ENCODE results near the gene PAX2.

Gene PAX2

DNA sequence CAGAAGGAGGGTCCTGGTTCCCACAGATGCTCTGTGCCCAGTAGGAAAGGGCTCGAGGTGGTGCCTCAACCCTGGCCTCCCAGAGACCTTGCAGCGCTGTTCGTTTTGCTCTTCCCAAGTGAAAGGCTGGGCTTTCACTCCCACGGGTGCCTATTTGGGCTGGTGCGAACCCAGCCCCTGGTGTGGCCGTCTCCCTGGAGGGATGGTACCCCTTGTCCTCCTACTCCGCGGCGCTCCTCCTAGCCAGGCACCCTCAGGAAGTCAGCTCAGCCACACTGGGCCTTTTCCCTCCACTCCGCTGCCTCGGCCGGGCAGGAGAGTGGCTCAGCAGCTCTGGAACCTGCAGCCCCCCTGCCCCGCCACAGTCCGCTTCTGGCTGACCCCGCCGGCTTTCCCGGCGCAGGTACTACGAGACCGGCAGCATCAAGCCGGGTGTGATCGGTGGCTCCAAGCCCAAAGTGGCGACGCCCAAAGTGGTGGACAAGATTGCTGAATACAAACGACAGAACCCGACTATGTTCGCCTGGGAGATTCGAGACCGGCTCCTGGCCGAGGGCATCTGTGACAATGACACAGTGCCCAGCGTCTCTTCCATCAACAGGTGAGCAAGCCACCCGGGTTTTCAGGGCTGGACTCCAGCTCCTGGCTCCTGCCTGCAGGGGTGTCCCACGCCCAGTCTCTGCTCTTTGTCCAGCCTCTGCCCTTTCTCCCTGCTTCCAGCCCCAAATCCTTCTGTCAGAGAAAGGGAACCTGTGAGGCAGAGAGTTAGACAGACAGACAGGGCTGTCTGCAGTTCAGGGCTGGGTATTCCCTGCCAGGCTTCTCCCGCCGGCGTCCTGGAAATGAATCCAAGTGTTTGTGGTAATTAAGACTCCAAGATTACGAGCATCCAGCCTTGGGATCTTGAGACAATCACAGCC lies 5.2 kb downstream of the PAX2 start:
- DNase-seq, result no peak

DNA sequence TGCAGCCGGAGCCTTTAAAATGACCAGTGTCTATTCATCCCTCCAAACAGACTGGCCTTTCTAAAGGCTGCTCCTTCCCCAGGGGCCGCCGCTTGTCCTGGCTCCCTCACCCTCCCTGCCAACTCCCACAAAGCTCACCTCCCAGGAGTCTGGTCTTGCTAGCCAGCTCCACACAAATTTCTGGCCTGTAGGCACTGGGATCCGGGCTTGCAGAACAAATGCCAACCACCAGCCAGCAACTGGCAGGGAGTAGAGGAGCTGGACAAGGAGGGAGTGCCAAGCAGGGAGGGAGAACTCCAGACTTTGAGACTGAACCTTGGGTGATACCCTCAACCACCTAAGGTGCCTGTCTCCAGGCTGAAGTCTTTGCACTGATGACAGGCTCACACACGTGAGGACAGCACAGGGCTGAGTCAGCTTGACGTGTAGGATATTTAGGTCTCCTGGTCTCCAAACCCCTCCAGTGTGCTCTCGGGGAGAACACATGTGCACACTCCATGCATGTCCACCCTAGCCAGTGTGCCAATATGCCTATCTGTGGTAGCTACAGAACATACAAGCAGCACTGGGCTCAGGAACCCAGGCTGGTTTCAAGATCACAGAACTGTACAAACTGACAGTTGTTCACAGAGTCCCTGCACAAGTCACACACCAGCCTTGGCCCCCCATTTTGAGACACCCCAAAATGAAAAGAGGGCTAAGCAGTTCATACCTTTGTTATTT lies 6.0 kb downstream of the PAX2 start:
- DNase-seq, result peak in 1 of 51 donors; percentile 12

DNA sequence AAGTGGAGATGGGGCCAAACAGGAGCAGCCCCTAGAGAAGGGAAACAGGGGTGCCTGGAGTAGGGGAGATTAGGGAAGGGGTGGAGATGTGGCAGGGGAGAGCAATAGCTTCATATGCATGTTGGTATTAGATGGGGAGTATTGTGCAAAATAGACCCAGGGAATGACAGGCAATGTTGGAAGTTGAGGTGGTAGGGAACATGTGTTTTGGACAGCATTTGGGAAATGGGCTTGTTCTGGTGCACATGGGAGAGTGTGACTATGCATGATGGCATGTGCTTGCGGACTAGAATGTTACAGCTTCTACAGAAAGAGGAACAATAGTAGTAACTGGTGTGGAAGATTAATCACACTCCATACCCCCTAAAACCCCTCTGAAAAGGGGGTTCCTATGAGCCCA lies 10.4 kb downstream of the PAX2 start:
- no peak for DNase-seq

DNA sequence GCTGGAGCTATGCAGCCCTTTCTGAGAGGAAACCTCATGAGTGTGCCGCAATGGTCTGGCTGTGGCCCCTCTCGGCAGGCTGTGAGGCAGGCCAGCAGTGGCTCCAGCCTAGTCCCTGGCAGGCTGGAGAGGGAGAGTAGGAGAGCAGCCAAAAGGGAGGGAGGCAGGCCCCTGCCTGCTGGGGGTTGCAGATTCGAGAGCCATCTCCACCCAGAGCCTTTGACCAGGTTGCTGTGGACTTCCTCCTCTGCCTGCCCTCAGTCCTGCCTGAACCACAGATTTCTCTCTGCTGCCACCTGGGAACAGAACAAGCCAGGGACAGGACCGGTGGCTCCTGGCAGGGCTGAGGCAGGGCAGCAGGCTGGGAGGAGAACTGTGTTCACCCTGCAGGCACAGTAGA lies 13.9 kb downstream of the PAX2 start:
- no peak for DNase-seq

DNA sequence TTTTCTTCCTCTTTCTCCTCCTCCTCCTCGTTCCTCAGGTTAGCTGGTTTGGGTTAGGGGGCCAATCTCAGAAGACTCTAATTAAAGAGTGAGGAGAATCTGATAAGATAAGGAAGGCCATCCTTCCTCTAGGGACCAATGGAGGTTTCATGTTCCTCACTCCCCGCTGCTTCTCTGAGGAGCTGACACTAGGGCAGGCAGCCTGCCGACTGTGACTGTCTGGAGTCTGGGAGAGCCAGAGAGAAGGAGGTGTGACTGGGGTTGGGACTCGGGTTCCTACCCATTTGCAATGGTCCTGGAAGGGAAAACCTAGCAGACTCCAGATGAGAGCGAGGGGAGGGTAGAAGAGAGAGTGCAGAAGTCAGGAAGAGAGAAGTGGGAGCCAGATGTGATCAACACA lies 15.3 kb downstream of the PAX2 start:
- no peak for DNase-seq

DNA sequence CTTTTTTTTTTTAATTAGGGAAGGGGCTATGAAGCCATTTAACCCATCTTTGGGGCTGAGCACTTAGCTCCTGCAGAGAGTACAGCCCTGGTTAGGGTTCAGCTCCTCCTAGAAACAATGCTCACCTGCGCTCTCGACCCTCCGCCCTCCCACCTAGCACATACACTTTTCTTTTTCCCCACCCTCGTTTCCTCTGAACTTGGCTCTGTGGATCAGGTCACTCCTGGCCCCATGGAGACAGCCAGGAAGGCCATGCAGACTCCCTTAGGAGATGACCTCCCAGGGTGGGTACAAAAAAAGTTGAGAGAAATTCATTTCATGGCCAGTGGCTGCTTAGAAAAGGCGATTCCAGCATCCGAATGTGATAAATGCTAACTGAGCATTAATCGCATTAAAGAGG lies 15.8 kb downstream of the PAX2 start:
- no peak for DNase-seq

DNA sequence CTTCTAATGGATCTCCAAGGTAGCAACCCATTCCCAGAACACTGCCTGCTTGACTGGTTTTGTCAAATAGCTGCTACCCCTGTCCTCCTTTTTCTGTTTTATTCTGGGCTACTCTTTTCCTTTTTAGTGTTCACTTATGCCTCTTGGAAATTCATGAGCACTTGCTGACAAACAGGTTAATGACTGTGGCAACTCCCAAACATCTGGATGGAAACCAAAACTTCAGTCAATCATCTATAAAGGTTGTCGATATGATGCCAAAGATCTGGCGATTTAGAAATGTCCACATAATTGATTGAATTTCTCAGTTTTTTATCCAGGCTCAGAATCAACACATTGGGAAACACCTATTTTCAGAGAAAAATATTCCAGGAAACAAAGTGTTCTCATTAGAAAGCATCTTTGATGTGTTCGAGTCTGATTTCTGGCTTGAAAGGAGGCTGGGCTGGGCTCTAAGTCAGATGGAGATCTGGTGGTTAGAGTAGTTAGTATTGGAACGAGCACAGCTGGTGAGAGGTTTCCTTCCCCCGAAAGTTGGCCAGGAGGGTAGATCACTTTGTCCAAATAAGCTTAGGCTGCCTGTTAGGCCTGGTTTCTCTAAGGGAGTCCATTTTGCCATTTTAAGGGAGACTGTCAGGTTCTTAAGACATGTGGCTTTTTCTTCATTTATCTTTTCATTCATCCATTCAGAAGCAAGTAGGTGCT lies 17.8 kb downstream of the PAX2 start:
- DNase-seq, result no peak

DNA sequence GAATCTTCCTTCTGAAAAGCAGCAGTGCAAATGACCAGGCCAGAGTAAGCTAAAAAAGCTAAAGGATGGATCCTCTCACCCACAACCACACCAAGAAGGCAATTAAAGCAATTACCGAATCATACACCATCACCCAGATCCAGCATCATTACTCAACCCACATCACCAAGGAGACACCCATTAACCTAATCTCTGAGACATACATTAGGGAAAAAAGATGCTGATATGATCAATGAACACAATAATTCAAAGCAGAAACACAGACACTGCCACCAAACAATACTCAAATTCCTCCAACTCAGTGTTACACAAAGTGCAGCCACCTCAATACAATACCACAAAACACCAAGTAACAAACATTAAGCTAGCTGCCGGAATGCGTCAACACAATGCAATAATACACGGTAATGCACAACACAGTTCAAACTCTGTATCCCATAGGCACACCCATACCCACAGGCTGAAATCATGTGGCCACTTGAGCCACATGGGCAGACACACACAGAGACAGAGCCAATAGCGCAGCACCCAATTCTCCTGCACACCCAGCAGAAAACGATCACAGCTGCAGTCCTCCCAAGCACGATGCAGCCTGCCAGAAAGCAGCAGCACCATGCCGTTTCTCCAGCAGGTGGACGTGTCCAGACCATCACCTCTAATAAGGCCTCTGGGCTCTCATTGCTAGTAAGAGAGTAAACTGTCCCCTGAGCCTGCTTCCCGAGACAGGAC lies 21.5 kb downstream of the PAX2 start:
- no peak for DNase-seq

DNA sequence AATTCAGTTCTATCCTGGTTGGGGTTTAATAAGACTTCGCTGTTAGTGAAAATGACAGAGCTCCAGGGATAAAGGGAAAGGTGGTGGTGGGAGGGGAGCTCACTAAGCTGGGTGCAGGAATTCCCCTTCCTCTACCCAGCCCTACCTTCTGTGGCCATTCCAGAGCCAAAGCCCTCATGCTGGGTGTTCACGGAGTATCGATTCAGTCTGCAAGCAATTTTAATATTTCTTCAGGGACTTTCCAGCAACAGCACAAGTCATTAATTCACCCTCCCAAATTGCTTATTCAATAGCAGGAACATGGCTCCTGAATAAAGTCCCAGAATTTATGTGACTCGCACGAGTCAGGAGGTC lies 22.0 kb downstream of the PAX2 start:
- DNase-seq, result no peak

DNA sequence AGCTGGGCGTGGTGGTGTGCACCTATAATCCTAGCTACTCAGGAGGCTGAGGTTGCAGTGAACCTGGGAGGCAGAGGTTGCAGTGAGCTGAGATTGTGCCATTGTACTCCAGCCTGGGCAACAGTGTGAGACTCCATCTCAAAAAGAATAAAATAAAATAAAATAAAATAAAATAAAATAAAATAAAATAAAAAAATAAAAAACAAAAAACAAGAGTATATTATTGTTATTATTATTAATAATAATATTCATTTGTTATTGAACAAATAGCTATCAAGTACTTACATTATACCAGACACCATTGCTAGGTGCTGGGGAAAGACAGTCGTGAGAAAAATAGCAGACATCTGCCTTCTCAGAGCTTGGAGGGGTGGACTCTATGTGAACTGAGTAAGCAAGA lies 24.1 kb downstream of the PAX2 start:
- DNase-seq, result no peak

DNA sequence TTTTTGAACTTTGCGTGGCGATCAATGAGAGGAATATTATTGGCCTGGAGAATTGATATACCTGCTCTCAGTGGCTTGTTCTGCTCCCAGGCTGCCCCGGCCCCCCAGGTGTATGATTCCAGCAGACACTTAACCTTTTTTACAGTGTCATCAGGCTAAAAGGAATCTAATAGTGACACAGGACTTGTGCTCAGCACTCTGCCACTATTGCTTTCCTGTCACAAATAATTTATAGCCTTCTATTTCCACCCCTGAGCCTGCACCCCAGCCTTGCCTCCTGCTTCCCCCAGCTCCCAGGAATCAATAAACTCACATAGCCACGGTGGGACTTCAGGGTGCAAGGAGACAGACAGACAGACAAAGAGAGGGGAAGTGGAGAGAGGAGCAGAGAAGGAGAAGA lies 28.3 kb downstream of the PAX2 start:
- no peak for DNase-seq

DNA sequence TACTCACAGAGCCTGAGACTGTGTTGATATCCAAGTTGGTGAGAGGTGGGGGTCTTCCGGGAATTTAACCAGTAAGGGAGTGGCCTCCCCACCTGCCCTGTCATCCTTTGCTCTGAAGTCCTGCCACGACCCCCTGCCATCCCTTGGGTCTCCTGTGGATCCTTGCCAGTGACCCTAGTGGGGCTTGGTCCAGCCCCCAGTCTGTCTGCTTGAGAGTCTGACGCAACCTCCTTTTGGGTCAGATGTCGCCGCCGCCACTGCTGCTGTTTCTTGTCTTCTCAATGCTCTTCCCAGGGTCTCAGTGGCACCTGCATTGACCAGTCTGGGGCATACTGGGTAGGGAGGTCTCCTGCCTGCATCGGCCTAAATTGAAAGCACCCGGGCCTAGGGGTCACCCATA lies 28.8 kb downstream of the PAX2 start:
- DNase-seq, result no peak

DNA sequence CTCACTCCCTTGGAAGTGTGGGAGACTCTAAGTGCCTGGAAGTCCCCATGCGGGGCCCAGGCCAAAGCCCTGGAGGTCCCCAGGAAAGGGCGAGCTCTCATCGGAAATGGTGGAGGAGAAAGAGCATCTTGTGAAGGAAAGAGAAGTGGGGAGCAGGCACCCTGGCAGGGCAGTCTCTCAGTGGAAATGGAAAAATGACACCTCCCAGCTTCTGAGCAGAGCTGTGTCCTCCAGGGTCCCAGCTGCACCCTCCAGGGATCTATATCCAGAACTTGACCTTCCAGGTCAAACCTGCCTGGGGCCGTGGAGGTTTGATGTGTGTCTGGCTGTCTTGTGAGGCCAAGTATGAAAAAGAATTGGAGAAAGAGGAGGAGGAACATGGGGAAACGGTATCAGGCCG lies 29.5 kb downstream of the PAX2 start:
- DNase-seq, result no peak

DNA sequence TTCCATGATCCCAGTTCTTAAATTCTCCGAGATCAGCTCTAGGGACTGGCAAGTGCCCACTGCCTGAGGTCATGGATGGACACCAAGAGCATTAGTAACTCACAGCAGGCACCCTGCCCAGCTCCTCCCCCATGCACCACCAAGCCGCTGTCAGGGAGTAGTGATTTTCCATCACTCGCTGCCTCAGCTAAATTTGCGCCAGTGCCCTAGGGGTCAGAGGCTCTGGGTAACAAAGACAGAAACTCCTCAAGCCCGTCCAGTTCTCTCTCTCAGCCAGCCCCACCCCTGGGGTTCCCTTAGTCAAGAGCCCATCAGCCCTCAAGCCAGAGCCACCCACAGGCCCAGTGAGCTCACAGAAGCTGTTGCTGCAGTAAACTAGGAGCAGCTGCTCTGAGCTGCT lies 30.0 kb downstream of the PAX2 start:
- peak in 1 of 51 donors; percentile 31 for DNase-seq

DNA sequence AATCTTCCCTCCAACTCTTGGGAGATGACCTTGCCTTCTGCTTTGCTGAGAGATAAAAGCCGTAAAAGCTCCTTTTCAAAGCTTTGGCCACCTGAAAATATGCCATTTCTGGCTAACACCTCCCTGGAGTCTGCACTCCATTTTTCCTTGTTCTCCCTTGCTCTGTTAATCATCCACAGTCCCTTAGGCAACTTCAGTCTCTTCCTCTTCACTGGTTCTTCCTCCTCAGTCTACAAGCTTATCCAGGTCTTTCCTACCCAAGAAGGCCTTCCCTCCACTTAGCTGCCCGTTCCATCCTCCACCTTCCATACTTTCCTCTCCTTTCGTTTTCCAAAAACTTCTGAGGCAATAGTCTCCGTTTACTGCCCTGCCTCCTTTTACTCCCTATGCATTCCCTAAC lies 30.5 kb downstream of the PAX2 start:
- DNase-seq, result no peak

DNA sequence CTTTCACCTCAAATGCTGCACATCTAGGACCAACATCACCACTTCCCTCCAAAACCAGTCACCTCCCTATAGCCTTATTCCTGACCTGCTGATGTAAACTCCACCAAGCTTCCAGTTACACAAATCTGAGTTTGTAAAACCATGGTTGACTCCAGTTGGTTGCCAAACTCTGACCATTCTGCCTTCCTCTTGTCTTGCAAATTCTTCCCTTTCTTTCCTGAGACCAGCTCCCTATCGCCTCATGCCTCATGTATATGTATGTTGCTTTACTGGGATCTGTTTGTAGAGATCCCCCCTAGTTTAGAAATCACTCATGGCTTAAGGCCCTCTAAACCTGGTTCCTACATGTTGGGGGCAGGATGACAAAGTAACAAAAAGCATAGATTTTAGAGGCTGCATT lies 31.3 kb downstream of the PAX2 start:
- DNase-seq, result no peak

DNA sequence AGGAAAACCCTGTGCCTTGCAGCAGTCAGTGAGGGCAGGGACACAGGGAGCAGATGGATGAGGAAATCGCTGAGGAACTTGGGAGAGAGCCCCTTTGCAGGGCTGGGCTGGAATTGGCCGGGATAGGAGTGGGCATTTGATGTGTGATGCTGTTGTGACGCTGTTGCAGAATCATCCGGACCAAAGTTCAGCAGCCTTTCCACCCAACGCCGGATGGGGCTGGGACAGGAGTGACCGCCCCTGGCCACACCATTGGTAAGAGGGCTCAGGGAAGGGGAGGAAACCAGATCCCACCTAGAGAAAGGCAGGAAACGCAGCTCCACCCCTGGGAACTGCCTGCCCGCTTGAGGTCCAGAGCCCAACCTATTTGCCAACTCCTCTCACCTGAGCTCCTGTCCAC lies 33.9 kb downstream of the PAX2 start:
- no peak for DNase-seq

DNA sequence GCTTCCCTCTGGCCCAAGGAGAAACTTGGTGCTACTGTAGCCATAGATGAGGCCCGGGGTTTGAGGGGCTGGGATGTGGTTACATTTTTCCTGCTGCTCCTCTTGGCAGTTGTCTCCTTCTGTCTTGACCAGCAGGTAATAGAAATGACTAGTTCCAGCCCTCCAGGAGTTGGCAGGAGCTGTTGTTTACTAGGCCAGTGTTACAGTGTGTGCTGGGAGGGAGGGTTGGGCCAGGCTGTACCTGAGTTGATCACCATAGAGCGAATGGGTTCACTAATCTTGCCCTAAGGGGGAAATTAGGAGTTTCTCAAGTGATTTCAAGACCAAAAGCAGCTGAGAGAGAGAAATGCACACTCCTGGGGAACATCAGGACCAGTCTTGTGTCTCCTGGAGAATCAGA lies 34.9 kb downstream of the PAX2 start:
- DNase-seq, result no peak

DNA sequence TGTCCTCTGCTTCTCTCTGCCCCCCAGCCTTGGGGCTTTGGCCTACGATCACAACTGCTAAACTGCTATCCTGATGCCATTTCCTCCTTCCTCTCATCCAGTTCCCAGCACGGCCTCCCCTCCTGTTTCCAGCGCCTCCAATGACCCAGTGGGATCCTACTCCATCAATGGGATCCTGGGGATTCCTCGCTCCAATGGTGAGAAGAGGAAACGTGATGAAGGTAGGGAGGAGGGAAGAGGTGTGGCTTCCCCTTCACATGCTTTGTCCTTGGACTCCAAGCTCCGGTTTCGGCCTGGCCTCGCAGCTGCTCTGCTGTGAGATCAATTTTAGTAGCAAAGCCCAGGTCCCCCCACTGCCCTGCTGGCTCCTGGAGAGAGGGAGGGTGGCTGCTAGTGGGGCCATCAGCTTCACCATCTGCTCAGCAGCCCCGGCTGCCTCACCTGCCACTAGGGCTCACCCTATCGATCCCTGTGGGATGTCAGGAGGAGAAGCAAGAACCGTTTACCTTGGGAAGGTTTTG lies 35.8 kb downstream of the PAX2 start:
- no peak for DNase-seq

DNA sequence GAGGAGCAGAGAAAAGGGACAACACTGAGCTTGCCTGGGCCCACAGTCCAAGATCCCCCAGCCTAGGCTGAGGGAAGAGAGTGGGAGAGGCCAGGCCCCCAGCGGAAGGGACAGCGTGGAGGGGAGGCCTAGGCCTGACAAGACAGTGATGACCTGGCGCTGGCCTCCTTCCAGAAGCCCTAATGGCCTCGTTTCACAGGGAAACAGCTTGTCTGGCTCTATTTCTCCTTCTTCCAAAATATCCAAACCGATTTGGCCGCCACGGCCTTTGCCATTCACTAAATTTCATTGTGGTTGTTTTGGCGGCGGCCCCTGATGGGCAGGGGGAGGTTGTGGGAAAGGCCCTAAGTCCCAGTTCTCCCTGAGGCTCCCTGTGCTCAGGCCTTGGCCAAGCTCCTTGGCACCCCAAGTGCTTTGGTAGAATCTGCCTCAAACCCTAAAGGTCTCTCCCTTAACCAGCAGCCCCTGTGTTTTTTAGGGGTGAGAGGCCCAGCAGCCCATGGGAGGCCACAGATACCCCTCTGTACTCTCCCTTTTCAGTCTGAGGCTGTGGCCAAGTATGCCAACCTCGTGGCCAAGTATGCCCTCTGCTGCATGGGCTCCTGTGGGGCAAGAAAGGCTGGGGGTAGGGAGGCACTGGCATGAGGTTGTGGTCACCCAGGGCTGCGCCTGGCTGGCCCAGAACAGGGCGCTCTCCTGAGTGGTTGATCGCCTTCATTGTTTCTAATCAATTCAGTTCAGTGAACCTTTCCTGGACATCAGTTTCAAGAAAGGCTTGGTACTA lies 37.3 kb downstream of the PAX2 start:
- no peak for DNase-seq

DNA sequence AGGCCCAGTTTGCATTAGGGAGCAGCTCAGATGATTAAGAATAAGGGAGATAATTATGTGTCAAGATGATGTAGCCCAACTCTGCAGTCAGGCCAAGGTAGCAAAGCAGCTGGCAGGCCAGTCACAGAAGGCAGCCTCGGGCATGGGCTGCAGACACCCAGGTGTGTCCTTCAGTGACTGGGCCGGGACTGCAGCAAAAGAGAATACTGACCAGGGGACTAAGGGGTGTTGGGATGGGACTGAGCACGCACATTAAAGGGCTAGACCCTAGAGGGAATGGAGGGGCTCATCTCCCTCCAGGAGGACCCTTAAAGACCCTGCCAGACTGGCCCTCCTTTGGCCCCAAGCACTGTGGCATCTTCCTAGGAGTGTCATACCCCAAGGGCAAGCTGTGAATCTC lies 38.7 kb downstream of the PAX2 start:
- no peak for DNase-seq
